HG03565 (cell line): Measurements from ENCODE around the gene ANO6.
"Not testable (repeated sequence)": the region's sequence is repeated elsewhere in the genome, so short reads cannot be mapped to it uniquely, and the experiment has no call there.

Source experiments
- ATAC-seq: cut with Tn5 transposase; IDR thresholded peaks from one replicate; pipeline ENCODE4 v1.9.1; 2021; ENCODE audit warnings: mild to moderate bottlenecking, moderate library complexity; ENCODE audit not compliant: unreplicated experiment

ANO6 gene

GRCh38 chr12:45215419-45216229 is at the start of gene ANO6:
ANO6 (plus strand) TSS chr12:45216095; CDS start chr12:45216322, 227 bp downstream.
- ATAC-seq = peak; percentile 52

- ATAC-seq = no peak
Observed at GRCh38 chr12:45168976-45169375, 46.9 kb upstream of the ANO6 start.

GRCh38 chr12:45170456-45171042 is 45.3 kb upstream of the ANO6 start:
- peak; percentile 49 for ATAC-seq

- ATAC-seq = not testable (repeated sequence)
Observed at GRCh38 chr12:45173293-45173692, 42.6 kb upstream of the ANO6 start.

- ATAC-seq = no peak
Observed at GRCh38 chr12:45174595-45174994, 41.3 kb upstream of the ANO6 start.

GRCh38 chr12:45178771-45179170 is 37.1 kb upstream of the ANO6 start:
- ATAC-seq = no peak

GRCh38 chr12:45182511-45182910 is 33.4 kb upstream of the ANO6 start:
- ATAC-seq = no peak

GRCh38 chr12:45183246-45183645 is 32.6 kb upstream of the ANO6 start:
- no peak for ATAC-seq

GRCh38 chr12:45184147-45184963 is 31.5 kb upstream of the ANO6 start:
- no peak for ATAC-seq

- no peak for ATAC-seq
Observed at GRCh38 chr12:45186762-45187161, 29.1 kb upstream of the ANO6 start.

GRCh38 chr12:45189766-45190403 is 26.0 kb upstream of the ANO6 start:
- ATAC-seq = no peak

- no peak for ATAC-seq
Observed at GRCh38 chr12:45191239-45191638, 24.7 kb upstream of the ANO6 start.

GRCh38 chr12:45192707-45193106 is 23.2 kb upstream of the ANO6 start:
- no peak for ATAC-seq

GRCh38 chr12:45200491-45201043 is 15.3 kb upstream of the ANO6 start:
- no peak for ATAC-seq

- ATAC-seq = no peak
Observed at GRCh38 chr12:45203767-45204166, 12.1 kb upstream of the ANO6 start.

GRCh38 chr12:45204757-45205156 is 11.1 kb upstream of the ANO6 start:
- no peak for ATAC-seq

GRCh38 chr12:45205165-45205825 is 10.6 kb upstream of the ANO6 start:
- no peak for ATAC-seq

GRCh38 chr12:45208604-45209487 is 7.0 kb upstream of the ANO6 start:
- no peak for ATAC-seq

- ATAC-seq = no peak
Observed at GRCh38 chr12:45209784-45210183, 6.1 kb upstream of the ANO6 start.
